SK-N-SH (cell line): Measurements from ENCODE around the gene AK2.

Source experiments
- SIN3A ChIP-seq: IDR thresholded peaks from 2 replicates; pipeline ENCODE4 v1.6.1; 2012; ENCODE audit warnings: low read depth, mild to moderate bottlenecking, low read length, moderate library complexity, borderline replicate concordance
- TEAD4 ChIP-seq: IDR thresholded peaks from 2 replicates; pipeline ENCODE4 v1.4.0; 2012; ENCODE audit warnings: mild to moderate bottlenecking, borderline replicate concordance; ENCODE audit not compliant: insufficient read depth
- TF ChIP-seq, protein P1 (sequence below): fragments of 200-600 bp; sonication (generic); IDR thresholded peaks from 2 replicates; pipeline ENCODE4 v1.6.1; 2017; ENCODE audit warnings: antibody characterized with exemption, mild to moderate bottlenecking, moderate library complexity
- TF ChIP-seq, protein P2 (sequence below): fragments of 150-350 bp; IDR thresholded peaks from 2 replicates; pipeline ENCODE4 v1.6.1; 2017; ENCODE audit warnings: antibody characterized with exemption, low read length, low read depth, borderline replicate concordance

GRCh38 chr1:32972814-32973428 is 63.8 kb downstream of the AK2 start:
- TF ChIP-seq SIN3A (no peak), TEAD4 (no peak)
- TF ChIP-seq, protein P1, sequence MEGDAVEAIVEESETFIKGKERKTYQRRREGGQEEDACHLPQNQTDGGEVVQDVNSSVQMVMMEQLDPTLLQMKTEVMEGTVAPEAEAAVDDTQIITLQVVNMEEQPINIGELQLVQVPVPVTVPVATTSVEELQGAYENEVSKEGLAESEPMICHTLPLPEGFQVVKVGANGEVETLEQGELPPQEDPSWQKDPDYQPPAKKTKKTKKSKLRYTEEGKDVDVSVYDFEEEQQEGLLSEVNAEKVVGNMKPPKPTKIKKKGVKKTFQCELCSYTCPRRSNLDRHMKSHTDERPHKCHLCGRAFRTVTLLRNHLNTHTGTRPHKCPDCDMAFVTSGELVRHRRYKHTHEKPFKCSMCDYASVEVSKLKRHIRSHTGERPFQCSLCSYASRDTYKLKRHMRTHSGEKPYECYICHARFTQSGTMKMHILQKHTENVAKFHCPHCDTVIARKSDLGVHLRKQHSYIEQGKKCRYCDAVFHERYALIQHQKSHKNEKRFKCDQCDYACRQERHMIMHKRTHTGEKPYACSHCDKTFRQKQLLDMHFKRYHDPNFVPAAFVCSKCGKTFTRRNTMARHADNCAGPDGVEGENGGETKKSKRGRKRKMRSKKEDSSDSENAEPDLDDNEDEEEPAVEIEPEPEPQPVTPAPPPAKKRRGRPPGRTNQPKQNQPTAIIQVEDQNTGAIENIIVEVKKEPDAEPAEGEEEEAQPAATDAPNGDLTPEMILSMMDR, result no peak
- TF ChIP-seq, protein P2, sequence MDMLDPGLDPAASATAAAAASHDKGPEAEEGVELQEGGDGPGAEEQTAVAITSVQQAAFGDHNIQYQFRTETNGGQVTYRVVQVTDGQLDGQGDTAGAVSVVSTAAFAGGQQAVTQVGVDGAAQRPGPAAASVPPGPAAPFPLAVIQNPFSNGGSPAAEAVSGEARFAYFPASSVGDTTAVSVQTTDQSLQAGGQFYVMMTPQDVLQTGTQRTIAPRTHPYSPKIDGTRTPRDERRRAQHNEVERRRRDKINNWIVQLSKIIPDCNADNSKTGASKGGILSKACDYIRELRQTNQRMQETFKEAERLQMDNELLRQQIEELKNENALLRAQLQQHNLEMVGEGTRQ, result 0 out of 2 replicates have a peak, but pooled peaks have one; percentile 13
